ENCODE results near the gene KCNH5. TPM values are rescaled to one million over a fixed set of nuclear protein-coding genes. Genes with fewer than 3 reads are reported as not detected.

KCNH5 gene
- total and polyA plus RNA-seq, 2 of the 13 experiments (the other 11 are each of a cell fraction or from before 2014, with no cell fraction given), result not detected

GRCh38 chr14:62778852-62779251 is 266.4 kb downstream of the KCNH5 start:
- CTCF ChIA-PET (ENCODE audit: low intra/inter-chr PET ratio, low total read pairs), result no interaction called here
- ATAC-seq, result no peak
- H3K9me3 ChIP-seq (ENCODE audit: low read length), result peaks cover 5% of the 10 kb centered on the region; the same call in 1 of the 2 replicates
- no peak overlapping the region for H3K4me3 ChIP-seq (replicated peaks in 1 of 3; ENCODE audit: insufficient read depth in 1 of 3, low read depth in 2 of 3, low read length in 3 of 3)
- no peak for DNase-seq (ENCODE audit: low spot score)
- no peaks in the 10 kb centered on the region for H3K79me2 ChIP-seq (ENCODE audit: insufficient read depth, low read length)
- no peak for FAIRE-seq
- no peaks in the 10 kb centered on the region for H3K27me3 ChIP-seq (ENCODE audit: control insufficient read depth in 1 of 2, insufficient read depth in 2 of 2, low read length in 2 of 2)
- WGBS (ENCODE audit: low lambda C conversion rate), result 0% methylated on average over 1 of the region's 1 CpG
- H4K20me1 ChIP-seq (ENCODE audit: insufficient read depth, low read length), result no peaks in the 10 kb centered on the region
- H3K4me2 ChIP-seq (ENCODE audit: low read depth, low read length), result no peak overlapping the region
- no peaks in the 10 kb centered on the region for H3K4me1 ChIP-seq (ENCODE audit: insufficient read depth, low read length)
- H3K27ac ChIP-seq (ENCODE audit: extremely low read length, insufficient read depth, low read length), result no peak overlapping the region
- H2AFZ ChIP-seq (ENCODE audit: low read length), result no peak overlapping the region
- in situ Hi-C loops (cut with HindIII; ENCODE audit: extremely low pct_ligation_motif_present, low pct_unique_long_range_greater_than_20kb), result no loop called here
- POLR2A ChIA-PET, result no interaction called here
- no TSS peak for BruUV-seq (replicated peaks)
- H3K9ac ChIP-seq (ENCODE audit: insufficient read depth, low read depth, low read length), result no peak overlapping the region
- no peaks in the 10 kb centered on the region for H3K36me3 ChIP-seq (replicated peaks in 1 of 2; ENCODE audit: control insufficient read depth in 1 of 2, insufficient read depth in 2 of 2, low read length in 2 of 2)
- intact Hi-C loops (cut with micrococcal nuclease; ENCODE audit: unreplicated experiment), result no loop called here
- TF ChIP-seq SMC3 (IDR thresholded peaks at IDR 0.05; ENCODE audit: low read length), result no peak
- TF ChIP-seq GATAD2A (CRISPR knock-in tag; IDR thresholded peaks at IDR 0.05), result no peak
- TF ChIP-seq ZBTB14 (CRISPR knock-in tag; IDR thresholded peaks at IDR 0.05), result no peak
- TF ChIP-seq ZEB1 (IDR thresholded peaks at IDR 0.05; ENCODE audit: insufficient replicate concordance, low read depth), result no peak
- TF ChIP-seq, protein P1, sequence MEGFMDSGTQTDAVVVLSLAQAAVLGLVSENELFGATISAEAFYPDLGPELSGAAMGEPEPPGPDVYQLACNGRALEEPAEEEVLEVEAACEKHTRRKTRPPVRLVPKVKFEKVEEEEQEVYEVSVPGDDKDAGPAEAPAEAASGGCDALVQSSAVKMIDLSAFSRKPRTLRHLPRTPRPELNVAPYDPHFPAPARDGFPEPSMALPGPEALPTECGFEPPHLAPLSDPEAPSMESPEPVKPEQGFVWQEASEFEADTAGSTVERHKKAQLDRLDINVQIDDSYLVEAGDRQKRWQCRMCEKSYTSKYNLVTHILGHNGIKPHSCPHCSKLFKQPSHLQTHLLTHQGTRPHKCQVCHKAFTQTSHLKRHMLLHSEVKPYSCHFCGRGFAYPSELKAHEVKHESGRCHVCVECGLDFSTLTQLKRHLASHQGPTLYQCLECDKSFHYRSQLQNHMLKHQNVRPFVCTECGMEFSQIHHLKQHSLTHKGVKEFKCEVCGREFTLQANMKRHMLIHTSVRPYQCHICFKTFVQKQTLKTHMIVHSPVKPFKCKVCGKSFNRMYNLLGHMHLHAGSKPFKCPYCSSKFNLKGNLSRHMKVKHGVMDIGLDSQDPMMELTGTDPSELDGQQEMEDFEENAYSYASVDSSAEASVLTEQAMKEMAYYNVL (CRISPR knock-in tag; IDR thresholded peaks at IDR 0.05; ENCODE audit: borderline replicate concordance), result no peak
- TF ChIP-seq TCF7L2 (IDR thresholded peaks at IDR 0.05; ENCODE audit: low read depth, low read length), result no peak
- TF ChIP-seq MYC (CRISPR knock-in tag; IDR thresholded peaks at IDR 0.05; ENCODE audit: borderline replicate concordance), result no peak
- TF ChIP-seq, protein P2, sequence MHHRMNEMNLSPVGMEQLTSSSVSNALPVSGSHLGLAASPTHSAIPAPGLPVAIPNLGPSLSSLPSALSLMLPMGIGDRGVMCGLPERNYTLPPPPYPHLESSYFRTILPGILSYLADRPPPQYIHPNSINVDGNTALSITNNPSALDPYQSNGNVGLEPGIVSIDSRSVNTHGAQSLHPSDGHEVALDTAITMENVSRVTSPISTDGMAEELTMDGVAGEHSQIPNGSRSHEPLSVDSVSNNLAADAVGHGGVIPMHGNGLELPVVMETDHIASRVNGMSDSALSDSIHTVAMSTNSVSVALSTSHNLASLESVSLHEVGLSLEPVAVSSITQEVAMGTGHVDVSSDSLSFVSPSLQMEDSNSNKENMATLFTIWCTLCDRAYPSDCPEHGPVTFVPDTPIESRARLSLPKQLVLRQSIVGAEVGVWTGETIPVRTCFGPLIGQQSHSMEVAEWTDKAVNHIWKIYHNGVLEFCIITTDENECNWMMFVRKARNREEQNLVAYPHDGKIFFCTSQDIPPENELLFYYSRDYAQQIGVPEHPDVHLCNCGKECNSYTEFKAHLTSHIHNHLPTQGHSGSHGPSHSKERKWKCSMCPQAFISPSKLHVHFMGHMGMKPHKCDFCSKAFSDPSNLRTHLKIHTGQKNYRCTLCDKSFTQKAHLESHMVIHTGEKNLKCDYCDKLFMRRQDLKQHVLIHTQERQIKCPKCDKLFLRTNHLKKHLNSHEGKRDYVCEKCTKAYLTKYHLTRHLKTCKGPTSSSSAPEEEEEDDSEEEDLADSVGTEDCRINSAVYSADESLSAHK (CRISPR knock-in tag; IDR thresholded peaks at IDR 0.05; ENCODE audit: borderline replicate concordance), result no peak
- TF ChIP-seq PAF1 (CRISPR knock-in tag; IDR thresholded peaks at IDR 0.05), result no peak
- TF ChIP-seq ARID2 (CRISPR knock-in tag; IDR thresholded peaks at IDR 0.05; ENCODE audit: borderline replicate concordance), result no peak
- no peak for TF ChIP-seq ELF4 (CRISPR knock-in tag; IDR thresholded peaks at IDR 0.05; ENCODE audit: borderline replicate concordance)
- TF ChIP-seq FLYWCH1 (CRISPR knock-in tag; IDR thresholded peaks at IDR 0.05), result no peak
- TF ChIP-seq POLR2AphosphoS2 (IDR thresholded peaks at IDR 0.05; ENCODE audit: low read depth, low read length), result no peak
- no peak for TF ChIP-seq GPN1 (CRISPR knock-in tag; IDR thresholded peaks at IDR 0.05; ENCODE audit: borderline replicate concordance)
- TF ChIP-seq ATF7 (IDR thresholded peaks at IDR 0.05), result no peak
- TF ChIP-seq ATF7 (CRISPR knock-in tag; IDR thresholded peaks at IDR 0.05), result no peak
- no peak for TF ChIP-seq ELF1 (CRISPR knock-in tag; IDR thresholded peaks at IDR 0.05)
- TF ChIP-seq, protein P3, sequence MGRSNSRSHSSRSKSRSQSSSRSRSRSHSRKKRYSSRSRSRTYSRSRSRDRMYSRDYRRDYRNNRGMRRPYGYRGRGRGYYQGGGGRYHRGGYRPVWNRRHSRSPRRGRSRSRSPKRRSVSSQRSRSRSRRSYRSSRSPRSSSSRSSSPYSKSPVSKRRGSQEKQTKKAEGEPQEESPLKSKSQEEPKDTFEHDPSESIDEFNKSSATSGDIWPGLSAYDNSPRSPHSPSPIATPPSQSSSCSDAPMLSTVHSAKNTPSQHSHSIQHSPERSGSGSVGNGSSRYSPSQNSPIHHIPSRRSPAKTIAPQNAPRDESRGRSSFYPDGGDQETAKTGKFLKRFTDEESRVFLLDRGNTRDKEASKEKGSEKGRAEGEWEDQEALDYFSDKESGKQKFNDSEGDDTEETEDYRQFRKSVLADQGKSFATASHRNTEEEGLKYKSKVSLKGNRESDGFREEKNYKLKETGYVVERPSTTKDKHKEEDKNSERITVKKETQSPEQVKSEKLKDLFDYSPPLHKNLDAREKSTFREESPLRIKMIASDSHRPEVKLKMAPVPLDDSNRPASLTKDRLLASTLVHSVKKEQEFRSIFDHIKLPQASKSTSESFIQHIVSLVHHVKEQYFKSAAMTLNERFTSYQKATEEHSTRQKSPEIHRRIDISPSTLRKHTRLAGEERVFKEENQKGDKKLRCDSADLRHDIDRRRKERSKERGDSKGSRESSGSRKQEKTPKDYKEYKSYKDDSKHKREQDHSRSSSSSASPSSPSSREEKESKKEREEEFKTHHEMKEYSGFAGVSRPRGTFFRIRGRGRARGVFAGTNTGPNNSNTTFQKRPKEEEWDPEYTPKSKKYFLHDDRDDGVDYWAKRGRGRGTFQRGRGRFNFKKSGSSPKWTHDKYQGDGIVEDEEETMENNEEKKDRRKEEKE (IDR thresholded peaks at IDR 0.05), result no peak
- TF ChIP-seq ZSCAN25 (CRISPR knock-in tag; IDR thresholded peaks at IDR 0.05), result no peak
